Esophagus squamous epithelium (tissue), 4 donors: ENCODE results near the gene SNX7.

Experiments
- POLR2A ChIP-seq, 4 donors: fragments of 450-650 bp; IDR thresholded peaks; one replicate each; pipeline ENCODE4 v1.6.1; 2017; ENCODE audit warnings: antibody characterized with exemption in 4 of 4, mild to moderate bottlenecking in 4 of 4, moderate library complexity in 3 of 4
- TF ChIP-seq, protein P1 (sequence below), 6 experiments: fragments of 450-650 bp in 4 of 6; fragments of 200-600 bp in 2 of 6; sonication (generic) in 2 of 6; IDR thresholded peaks; one replicate each; pipeline ENCODE4 v1.5.1; 2016 to 2019; ENCODE audit warnings: antibody characterized with exemption in 6 of 6, mild to moderate bottlenecking in 4 of 6, moderate library complexity in 4 of 6

DNA sequence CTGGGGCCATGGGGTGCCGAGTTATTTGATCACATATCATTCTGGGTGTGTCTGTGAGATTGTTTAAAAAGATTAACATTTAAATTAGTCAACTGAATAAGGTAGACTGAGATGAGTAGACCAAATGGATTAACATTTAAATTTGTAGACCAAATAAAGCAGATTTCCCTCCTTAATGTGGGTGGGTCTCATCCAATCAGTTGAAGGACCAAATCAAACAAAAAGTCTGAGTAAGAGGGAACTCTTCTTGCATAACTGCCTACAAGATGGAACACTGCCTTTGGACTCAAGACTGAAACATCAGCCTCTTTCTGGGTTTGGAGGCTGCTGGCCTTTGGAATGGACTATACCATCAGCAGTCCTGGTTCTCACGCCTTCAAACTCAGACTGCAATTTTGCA, 17.0 kb upstream of the SNX7 start:
- no peak for TF ChIP-seq POLR2A (IDR thresholded peaks at IDR 0.05)
- TF ChIP-seq, protein P1, sequence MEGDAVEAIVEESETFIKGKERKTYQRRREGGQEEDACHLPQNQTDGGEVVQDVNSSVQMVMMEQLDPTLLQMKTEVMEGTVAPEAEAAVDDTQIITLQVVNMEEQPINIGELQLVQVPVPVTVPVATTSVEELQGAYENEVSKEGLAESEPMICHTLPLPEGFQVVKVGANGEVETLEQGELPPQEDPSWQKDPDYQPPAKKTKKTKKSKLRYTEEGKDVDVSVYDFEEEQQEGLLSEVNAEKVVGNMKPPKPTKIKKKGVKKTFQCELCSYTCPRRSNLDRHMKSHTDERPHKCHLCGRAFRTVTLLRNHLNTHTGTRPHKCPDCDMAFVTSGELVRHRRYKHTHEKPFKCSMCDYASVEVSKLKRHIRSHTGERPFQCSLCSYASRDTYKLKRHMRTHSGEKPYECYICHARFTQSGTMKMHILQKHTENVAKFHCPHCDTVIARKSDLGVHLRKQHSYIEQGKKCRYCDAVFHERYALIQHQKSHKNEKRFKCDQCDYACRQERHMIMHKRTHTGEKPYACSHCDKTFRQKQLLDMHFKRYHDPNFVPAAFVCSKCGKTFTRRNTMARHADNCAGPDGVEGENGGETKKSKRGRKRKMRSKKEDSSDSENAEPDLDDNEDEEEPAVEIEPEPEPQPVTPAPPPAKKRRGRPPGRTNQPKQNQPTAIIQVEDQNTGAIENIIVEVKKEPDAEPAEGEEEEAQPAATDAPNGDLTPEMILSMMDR (IDR thresholded peaks at IDR 0.05): no peak
